ENCODE results near the gene MORF4L1.
"Not testable (repeated sequence)": the region's sequence is repeated elsewhere in the genome, so short reads cannot be mapped to it uniquely, and the experiment has no call there.

MORF4L1 gene

DNA sequence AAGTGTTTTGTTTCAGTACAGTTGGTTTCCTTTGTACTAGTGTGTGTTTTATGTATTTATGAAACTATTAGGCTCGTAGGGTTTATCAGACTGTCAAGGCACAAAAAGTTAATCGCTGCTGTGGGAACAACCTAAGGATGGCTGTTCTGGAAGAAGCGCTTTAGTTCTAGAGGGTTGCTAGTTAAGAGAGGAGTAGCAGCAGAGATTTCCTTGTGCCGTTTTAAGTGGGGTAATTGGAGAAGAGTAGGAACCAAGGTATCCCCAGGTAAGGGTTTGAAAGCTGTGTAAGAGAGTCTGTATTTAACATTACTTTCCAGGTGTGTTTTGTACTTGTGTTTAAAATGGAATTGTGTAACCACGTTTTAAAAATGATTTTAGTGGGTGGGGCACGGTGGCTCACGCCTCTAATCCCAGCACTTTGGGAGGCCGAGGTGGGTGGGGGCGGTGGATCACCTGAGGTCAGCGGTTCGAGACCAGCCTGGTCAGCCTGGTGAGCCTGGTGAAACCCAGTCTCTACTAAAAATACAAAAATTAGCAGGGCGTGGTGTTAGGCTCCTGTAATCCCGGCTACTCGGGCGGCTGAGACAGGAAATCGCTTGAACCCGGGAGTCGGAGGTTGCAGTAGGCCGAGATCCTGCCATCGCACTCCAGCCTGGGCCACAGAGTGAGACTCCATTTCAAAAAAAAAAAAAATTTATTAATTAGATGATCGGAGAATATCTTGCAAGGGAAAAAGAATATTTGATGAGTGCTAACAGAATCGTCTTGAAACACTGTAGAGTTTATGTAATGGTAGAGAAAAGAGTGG lies 2.6 kb downstream of the MORF4L1 start:
- ATAC-seq, result no peak
- Mint-ChIP-seq H3K4me3 (peak overlapping the region; percentile 83 to 96), H3K27me3 (no peaks in the 10 kb centered on the region), H3K9me3 (no peaks in the 10 kb centered on the region), H3K27ac (peak overlapping the region; percentile 48 to 100), H3K4me1 (peaks cover 77% of the 10 kb centered on the region)
- no peak for DNase-seq

DNA sequence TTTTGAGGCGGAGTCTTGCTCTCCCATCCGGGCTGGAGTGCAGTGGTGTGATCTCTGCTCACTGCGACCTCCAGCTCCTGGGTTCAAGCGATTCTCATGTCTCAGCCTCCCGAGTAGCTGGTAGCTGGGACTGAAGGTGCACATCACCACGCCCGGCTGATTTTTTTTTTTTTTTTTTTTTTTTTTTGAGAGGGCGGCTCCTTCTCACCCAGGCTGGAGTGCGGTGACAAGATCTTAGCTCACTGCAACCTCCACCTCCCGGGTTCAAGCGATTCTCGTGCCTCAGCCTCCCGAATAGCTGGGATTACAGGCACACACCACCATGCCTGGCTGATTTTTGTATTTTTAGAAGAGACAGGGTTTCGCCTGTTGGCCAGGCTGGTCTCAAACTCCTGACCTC lies 4.3 kb downstream of the MORF4L1 start:
- not testable (repeated sequence) for DNase-seq, H3K9me3 Mint-ChIP-seq, H3K27ac Mint-ChIP-seq, ATAC-seq, H3K27me3 Mint-ChIP-seq
- peaks cover 78% of the 10 kb centered on the region for H3K4me1 Mint-ChIP-seq
- H3K4me3 Mint-ChIP-seq, result peak overlapping the region; percentile 56 to 96

DNA sequence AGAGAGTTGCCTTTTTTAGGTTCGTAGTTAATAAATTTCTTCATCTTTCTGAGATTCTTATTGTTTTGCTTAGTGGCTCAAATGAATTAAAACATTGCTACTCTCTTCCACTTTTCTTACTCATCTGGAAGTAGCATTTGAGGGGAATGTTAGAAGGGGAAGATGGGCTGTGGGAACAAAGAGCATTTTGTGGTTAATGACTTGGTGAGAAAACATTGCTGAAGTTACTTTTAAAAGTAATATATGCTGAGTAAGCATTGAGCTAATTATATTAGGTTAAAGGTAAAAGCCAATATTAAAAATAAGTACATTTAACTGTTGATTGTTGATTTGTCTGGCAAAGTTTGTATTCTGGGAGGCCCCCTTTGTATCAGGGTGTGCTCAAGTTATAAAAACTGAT lies 5.7 kb downstream of the MORF4L1 start:
- H3K4me1 Mint-ChIP-seq, result peaks cover 81% of the 10 kb centered on the region
- no peak for DNase-seq
- peak overlapping the region; percentile 56 to 96 for H3K4me3 Mint-ChIP-seq
- ATAC-seq, result no peak
- H3K27me3 Mint-ChIP-seq, result no peaks in the 10 kb centered on the region
- H3K27ac Mint-ChIP-seq, result peak overlapping the region in 1 of 2 donors; percentile 27
- H3K9me3 Mint-ChIP-seq, result no peaks in the 10 kb centered on the region

DNA sequence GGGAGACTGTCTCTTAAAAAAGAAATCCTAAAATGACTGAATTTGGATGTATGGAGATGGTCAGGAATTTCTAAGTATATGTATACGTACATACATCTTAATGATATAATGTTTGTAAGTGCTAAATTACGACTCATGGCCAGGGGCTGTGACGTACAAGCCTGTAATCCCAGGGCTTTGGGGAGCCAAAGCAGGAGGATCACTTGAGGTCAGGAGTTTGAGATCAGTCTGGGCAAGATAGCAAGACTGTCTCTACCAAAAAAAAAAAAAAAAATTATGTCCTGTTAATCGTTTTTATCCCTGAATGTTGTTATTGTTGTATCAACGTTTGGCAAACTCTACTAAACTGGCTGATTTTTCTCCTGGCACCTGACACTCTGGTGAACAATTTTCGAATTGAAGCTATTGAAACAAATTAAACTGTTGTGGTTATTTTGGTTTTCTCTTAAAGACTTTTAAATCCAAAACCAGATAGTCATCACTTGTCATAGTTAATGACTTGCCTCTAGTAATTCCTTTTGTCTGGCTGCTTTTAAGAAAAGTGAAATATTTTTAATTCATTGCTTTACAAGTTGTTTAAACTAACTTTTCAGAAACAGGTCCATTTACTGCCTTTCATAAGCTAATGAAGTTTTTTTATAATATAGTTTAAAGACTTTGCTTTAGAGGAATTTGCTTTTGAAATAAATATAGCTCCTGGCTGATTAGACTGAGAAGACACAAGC lies 7.0 kb downstream of the MORF4L1 start:
- Mint-ChIP-seq H3K4me1 (peaks cover 80% of the 10 kb centered on the region), H3K4me3 (peak overlapping the region; percentile 45 to 61), H3K27ac (no peak overlapping the region), H3K27me3 (no peaks in the 10 kb centered on the region), H3K9me3 (no peaks in the 10 kb centered on the region)
- ATAC-seq (peak; percentile 52), DNase-seq (no peak)

DNA sequence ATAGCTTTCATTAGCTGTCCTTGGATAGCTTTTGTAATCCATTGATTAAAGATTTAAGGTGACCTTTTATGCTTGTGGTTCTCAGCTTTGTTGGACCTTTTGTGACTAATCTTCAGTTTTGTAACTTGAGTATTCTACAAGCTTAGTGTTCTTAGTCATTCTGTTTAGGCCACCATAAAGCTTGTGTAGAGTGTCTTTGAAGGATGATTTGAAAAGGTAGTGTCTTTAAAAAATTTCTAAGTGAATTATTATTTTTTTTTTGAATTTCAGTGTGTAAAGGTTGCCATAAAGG lies 7.5 kb downstream of the MORF4L1 start:
- Mint-ChIP-seq H3K9me3 (no peaks in the 10 kb centered on the region), H3K4me3 (peak overlapping the region in 1 of 2 donors; percentile 61), H3K4me1 (peaks cover 75% of the 10 kb centered on the region), H3K27me3 (no peaks in the 10 kb centered on the region), H3K27ac (no peak overlapping the region)
- ATAC-seq (peak; percentile 68), DNase-seq (no peak)

DNA sequence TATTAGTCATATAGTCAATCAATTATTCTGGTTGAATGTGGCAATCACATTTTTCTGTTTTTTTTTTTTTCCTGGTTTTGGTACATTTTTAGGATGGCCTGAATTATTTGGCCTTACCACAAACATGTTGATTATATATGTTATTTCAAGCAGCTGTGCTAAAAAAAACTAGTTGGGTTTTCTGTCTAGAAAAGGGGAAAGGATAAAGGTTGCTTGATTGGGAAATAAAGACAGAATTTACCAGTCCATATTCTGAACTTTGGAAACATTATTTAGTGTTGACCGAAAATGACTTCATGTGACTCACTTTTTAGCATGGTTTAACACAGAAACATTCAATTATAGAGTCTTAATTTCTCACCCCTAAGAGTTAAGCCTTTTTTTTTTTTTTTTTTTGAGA lies 8.1 kb downstream of the MORF4L1 start:
- no peaks in the 10 kb centered on the region for H3K27me3 Mint-ChIP-seq
- ATAC-seq (no peak), DNase-seq (no peak)
- H3K4me1 Mint-ChIP-seq, result peaks cover 69% of the 10 kb centered on the region
- H3K9me3 Mint-ChIP-seq, result no peaks in the 10 kb centered on the region
- no peak overlapping the region for H3K27ac Mint-ChIP-seq
- no peak overlapping the region for H3K4me3 Mint-ChIP-seq

DNA sequence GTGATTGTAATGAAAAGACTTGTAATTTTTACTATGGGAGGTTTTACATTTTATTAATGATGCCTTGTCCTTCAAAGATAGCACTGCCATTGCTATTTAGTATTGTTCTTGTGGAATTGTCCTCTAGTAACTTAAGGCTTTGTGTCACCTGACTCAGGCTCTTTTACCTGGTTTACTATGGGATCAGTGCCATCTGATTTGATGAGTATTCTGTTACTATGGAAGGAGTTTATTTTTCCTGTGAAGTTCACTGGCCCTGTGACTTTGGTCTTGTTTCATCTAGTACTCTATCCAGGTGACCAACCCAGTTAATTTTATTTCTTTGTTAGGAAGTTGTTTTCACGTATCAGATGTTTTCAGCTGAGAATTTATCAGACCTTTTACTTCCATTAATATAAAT lies 9.0 kb downstream of the MORF4L1 start:
- Mint-ChIP-seq H3K4me3 (no peak overlapping the region), H3K27me3 (no peaks in the 10 kb centered on the region), H3K9me3 (no peaks in the 10 kb centered on the region), H3K4me1 (peaks cover 66% of the 10 kb centered on the region), H3K27ac (no peak overlapping the region)
- no peak for DNase-seq
- no peak for ATAC-seq

DNA sequence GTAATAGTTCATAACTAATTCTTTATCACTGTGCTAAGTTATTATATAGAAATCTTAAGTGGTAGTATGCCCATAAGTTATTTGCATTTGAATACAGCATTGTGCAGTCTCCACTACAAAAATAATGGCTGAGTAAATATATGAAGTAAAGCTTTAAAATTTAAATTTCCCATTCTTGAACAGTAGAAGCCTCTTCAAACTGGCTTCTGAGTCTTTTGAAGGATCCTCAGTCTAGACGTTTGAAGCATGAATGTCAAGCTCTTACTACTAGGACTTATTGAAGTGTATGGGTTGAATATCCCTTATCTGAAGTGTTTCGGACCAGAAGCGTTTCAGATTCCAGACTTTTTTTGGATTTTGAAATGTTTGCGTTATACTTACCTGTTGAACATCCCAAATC lies 16.3 kb downstream of the MORF4L1 start:
- H3K9me3 Mint-ChIP-seq, result no peaks in the 10 kb centered on the region
- no peak overlapping the region for H3K4me3 Mint-ChIP-seq
- H3K27me3 Mint-ChIP-seq, result no peaks in the 10 kb centered on the region
- no peak for DNase-seq
- no peak overlapping the region for H3K27ac Mint-ChIP-seq
- no peak for ATAC-seq
- peaks cover 34% of the 10 kb centered on the region for H3K4me1 Mint-ChIP-seq

DNA sequence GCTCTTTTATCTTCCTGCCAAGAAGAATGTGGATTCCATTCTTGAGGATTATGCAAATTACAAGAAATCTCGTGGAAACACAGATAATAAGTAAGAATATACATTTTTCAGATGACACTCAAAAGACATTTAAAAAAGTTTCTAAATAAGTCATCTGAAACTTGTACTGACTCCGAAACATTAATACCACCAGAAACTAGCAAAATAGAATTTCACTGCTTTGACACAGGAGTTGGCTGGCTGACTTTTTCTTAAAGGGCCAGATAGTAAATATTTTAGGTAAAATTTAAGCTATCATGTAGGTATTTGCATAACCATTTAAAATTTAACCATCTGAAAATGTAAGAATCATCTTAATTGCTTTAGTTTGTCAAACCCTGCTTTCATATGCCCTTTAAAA lies 20.8 kb downstream of the MORF4L1 start:
- no peaks in the 10 kb centered on the region for H3K9me3 Mint-ChIP-seq
- ATAC-seq (no peak), DNase-seq (no peak)
- H3K4me3 Mint-ChIP-seq, result peak overlapping the region in 1 of 2 donors; percentile 47
- no peaks in the 10 kb centered on the region for H3K27me3 Mint-ChIP-seq
- peaks cover 29% of the 10 kb centered on the region for H3K4me1 Mint-ChIP-seq
- peak overlapping the region in 1 of 2 donors; percentile 52 for H3K27ac Mint-ChIP-seq

DNA sequence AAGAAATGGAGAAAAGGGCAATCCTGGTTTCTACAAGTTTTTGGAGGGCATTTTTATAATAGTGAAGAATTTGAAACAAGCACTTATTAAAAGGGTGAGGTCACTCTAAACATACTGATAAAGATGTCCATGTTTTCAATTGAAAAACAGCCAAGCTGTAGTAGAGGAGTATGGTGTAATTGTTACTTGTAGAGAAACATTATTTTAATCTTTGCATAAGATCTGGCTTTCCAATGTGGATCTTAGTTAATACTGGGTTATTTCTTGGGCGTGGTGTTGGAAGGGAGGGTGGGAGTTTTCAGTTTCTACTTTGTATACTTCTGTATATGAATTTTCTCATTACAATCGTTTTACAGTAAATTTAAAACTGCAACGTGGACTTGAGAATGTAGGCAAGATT lies 22.8 kb downstream of the MORF4L1 start:
- no peaks in the 10 kb centered on the region for H3K9me3 Mint-ChIP-seq
- peaks cover 29% of the 10 kb centered on the region for H3K4me1 Mint-ChIP-seq
- H3K27ac Mint-ChIP-seq, result peak overlapping the region in 1 of 2 donors; percentile 66
- no peak overlapping the region for H3K4me3 Mint-ChIP-seq
- ATAC-seq (no peak), DNase-seq (no peak)
- H3K27me3 Mint-ChIP-seq, result no peaks in the 10 kb centered on the region

DNA sequence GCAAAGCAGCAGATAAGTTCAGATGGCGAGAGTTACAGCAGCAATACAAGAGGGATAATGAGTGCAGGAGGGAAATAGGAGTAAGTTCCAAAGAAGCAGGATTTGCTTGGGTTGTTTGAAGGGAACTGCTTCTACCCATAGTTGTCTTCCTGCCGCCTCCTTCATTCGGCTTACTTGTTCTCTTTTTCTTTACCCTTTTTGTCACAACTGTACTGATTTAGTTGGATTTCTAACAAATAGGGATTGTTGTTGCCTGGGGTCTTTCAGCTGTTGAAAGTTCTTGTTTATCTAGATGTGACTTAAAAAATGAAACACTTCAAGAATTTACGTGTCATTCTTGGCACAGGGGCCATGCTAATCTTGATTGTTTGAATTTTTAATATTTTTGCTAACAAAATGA lies 25.9 kb downstream of the MORF4L1 start:
- Mint-ChIP-seq H3K9me3 (no peaks in the 10 kb centered on the region), H3K27ac (no peak overlapping the region), H3K27me3 (no peaks in the 10 kb centered on the region), H3K4me1 (peaks cover 9% of the 10 kb centered on the region), H3K4me3 (no peak overlapping the region)
- no peak for DNase-seq
- no peak for ATAC-seq

DNA sequence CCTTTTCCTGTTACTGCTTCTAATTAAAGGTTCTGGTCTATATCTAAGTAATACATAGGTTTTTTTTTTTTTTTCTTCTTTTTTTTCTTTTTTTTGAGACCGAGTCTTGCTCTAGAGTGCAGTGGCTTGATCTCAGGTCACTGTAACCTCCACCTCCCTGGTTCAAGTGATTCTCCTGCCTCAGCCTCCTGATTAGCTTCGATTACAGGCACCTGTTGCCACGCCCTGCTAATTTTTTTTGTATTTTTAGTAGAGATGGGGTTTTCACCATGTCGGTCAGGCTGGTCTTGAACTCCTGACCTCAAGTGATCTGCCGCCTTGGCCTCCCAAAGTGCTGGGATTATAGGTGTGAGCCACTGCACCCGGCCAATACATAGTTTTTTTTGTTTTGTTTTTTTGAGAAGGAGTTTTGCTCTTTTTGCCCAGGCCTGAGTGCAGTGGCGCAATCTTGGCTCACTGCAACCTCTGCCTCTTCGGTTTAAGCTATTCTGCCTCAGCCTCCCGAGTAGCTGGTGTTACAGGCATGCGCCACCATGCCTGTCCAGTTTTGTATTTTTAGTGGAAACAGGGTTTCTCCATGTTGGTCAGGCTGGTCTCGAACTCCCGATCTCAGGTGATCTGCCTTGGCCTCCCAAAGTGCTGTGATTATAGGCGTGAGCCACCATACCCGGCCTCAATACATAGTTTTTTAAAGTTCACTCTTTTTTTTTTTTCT lies 28.3 kb downstream of the MORF4L1 start:
- not testable (repeated sequence) for ATAC-seq, DNase-seq, H3K4me3 Mint-ChIP-seq, H3K27ac Mint-ChIP-seq, H3K9me3 Mint-ChIP-seq, H3K4me1 Mint-ChIP-seq, H3K27me3 Mint-ChIP-seq

DNA sequence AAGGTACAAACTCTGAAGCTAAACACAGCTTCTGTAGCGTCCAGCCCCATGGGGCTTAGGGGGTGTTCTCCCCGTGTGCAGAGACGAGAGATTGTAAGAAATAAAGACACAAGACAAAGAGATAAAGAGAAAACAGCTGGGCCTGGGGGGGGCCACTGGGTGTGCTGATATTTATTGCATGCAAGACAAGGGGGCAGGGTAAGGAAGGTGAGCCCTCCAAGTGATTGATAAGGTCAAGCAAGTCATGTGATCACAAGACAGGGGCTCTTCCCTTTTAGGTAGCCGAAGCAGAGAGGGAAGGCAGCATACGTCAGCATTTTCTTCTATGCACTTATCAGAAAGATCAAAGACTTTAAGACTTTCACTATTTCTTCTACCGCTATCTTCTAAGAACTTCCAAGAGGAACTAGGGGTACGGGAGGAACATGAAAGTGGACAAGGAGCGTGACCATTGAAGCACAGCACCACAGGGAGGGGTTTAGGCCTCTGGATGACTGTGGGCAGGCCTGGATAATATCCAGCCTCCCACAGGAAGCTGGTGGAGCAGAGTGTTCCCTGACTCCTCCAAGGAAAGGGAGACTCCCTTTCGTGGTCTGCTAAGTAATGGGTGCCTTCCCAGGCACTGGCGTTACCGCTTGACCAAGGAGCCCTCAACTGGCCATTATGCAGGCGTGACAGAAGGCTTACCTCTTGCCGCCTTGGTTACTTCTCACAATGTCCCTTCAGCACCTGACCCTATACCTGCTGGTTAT lies 29.8 kb downstream of the MORF4L1 start:
- not testable (repeated sequence) for DNase-seq, H3K4me1 Mint-ChIP-seq, H3K4me3 Mint-ChIP-seq, H3K9me3 Mint-ChIP-seq, H3K27ac Mint-ChIP-seq, H3K27me3 Mint-ChIP-seq, ATAC-seq

DNA sequence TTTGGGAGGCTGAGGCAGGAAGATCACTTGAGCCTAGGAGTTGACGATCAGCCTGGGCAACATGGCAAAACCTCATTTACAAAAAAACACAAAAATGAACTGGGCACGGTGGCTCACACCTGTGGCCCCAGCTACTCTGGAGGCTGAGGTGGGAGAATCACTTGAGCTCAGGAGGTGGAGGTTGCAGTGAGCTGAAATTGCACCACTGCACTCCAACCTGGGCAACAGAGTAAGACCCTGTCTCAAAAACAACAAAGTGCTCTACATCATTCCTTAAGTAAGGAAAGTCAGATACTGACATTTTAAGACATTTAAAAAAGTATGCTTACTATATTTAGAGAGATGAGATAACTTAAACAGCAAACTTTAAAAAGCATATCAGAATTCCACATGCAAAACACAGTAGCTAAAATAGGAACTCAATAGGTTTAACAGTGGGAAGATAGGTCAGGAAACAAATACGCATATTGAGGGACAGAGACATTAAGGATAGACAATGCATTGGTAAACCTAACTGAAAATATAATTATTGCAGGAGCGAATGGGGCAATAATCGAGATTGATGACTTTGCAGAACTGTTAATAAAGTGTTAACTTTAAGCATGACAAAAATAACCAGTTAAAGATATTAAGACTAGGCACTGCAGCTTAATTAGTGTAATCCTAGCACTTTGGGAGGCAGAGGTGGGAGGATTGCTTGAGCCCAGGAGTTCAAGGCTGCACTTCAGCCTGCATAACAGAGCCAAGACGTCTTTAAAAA lies 32.1 kb downstream of the MORF4L1 start:
- H3K27me3 Mint-ChIP-seq, result no peaks in the 10 kb centered on the region
- no peak overlapping the region for H3K4me3 Mint-ChIP-seq
- no peak for ATAC-seq
- no peak for DNase-seq
- H3K27ac Mint-ChIP-seq, result no peak overlapping the region
- H3K4me1 Mint-ChIP-seq, result peaks cover 9% of the 10 kb centered on the region
- no peaks in the 10 kb centered on the region for H3K9me3 Mint-ChIP-seq

DNA sequence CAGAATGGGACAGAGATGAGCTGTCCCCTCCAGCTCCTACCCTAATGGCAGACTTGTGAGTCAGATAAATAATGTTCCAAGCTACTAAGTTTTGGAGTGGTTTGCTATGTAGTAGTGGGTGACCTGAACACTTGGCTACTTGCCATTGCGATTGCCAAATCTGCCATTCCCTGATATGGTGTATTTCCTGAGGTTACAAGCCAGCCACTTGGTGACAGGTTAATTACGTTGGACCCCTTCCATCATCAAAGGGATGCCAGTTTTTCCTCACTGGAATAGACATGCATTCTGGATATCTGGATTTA lies 33.6 kb downstream of the MORF4L1 start:
- ATAC-seq (no peak), DNase-seq (no peak)
- H3K27ac Mint-ChIP-seq, result no peak overlapping the region
- peaks cover 17% of the 10 kb centered on the region for H3K4me1 Mint-ChIP-seq
- no peaks in the 10 kb centered on the region for H3K9me3 Mint-ChIP-seq
- H3K27me3 Mint-ChIP-seq, result no peaks in the 10 kb centered on the region
- H3K4me3 Mint-ChIP-seq, result no peak overlapping the region
